Activated naive CD4-positive, alpha-beta T cell treated with Interleukin-2 at 50 U/mL for 16 hours (primary cell): Measurements from ENCODE around the gene MAX.

Experiments used
- DNase-seq: peaks from one replicate; pipeline ENCODE4 v3.0.0-alpha.2; 2020

MAX gene

GRCh38 chr14:65102441-65103149, at the start of gene MAX:
TSS of gene MAX (minus strand) at chr14:65102517. CDS start at chr14:65102339, 178 bp downstream.
- peak; percentile 99 for DNase-seq

GRCh38 chr14:65151609-65151956, 49.3 kb upstream of the MAX start:
- DNase-seq = no peak

GRCh38 chr14:65150898-65151608, 48.7 kb upstream of the MAX start:
- no peak for DNase-seq

GRCh38 chr14:65149116-65149515, 46.8 kb upstream of the MAX start:
- DNase-seq = no peak

- no peak for DNase-seq
Observed at GRCh38 chr14:65144170-65144569, 41.9 kb upstream of the MAX start.

GRCh38 chr14:65142914-65143625, 40.8 kb upstream of the MAX start:
- no peak for DNase-seq

- DNase-seq = no peak
Observed at GRCh38 chr14:65142429-65142828, 40.1 kb upstream of the MAX start.

- DNase-seq = no peak
Observed at GRCh38 chr14:65141523-65141922, 39.2 kb upstream of the MAX start.

- DNase-seq = no peak
Observed at GRCh38 chr14:65137648-65138307, 35.5 kb upstream of the MAX start.

GRCh38 chr14:65134651-65135579, 32.6 kb upstream of the MAX start:
- DNase-seq = no peak

DNA sequence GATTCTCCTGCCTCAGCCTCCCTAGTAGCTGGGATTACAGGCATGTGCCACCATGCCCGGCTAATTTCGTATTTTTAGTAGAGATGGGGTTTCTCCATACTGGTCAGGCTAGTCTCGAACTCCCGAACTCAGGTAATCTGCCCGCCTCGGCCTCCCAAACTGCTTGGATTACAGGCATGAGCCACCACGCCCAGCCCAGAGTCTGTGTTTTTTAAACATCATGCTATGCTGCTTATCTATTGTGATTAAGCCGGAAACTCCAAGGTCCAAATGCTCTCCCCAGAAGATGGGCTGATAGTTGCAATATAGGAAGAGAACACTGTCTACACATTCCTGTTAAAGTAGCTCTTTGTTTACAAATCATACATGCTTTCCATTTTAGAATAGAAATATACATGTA, 30.5 kb upstream of the MAX start:
- DNase-seq = no peak

- DNase-seq = no peak
Observed at GRCh38 chr14:65131301-65131701, 29.0 kb upstream of the MAX start.

- DNase-seq = no peak
Observed at GRCh38 chr14:65128096-65128495, 25.8 kb upstream of the MAX start.

- no peak for DNase-seq
Observed at GRCh38 chr14:65117769-65118745, 15.7 kb upstream of the MAX start.

DNA sequence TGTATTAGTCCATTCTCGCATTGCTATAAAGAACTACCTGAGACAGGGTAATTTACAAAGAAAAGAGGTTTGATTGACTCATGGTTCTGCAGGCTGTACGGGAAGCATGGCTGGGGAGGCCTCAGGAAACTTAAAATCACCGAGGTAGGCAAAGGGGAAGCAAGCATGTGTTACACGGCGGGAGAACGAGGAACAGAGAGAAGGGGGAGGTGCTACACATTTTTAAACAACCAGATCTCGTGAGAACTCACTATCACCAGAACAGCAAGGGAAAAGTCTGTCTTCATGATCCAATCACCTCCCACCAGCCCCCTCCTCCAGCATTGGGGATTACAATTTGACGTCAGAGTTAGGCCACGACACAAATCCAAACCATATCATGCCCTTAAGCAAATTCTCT, 13.3 kb upstream of the MAX start:
- DNase-seq = no peak

GRCh38 chr14:65110525-65110924, 8.2 kb upstream of the MAX start:
- no peak for DNase-seq

DNA sequence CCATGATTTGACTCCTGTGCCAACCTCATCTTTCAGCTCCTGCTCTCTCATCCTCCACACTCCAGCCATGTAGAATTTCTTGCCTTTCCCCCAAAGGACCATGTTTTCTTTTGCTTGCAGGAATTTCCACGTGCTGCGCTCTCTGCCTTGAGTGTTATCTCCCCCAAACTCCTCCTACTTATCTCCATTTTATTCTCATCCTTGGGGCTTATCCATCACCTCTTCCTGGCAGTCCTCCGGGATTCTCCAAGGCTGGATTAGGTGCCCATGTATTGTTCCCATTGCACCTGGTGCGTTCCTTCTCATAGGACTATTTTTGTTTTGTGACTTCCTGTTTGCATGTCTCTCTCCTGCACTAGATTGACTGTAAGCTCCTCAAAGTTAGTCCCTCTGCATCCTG, 7.0 kb upstream of the MAX start:
- DNase-seq = no peak

- no peak for DNase-seq
Observed at GRCh38 chr14:65107200-65107599, 4.9 kb upstream of the MAX start.

- DNase-seq = no peak
Observed at GRCh38 chr14:65106736-65107135, 4.4 kb upstream of the MAX start.

DNA sequence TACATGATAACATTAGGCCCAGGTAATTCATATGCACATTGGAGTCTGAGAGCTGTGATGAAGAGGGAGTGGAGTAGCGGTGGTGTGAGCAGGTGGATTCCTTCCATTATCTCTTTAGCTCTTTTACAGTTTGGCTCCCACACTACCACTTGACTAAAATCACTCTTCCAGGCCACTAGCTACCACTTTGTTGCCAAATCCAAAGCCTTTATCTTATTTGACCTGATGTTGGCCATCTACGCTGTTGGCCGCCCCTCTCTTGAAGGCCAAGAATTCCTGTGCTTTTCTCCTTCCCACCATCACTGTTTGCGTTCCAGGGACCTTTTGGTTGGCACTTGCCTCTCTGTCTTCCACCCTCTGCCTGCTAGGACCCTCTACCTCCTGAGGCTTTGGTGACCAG, 4.0 kb upstream of the MAX start:
- no peak for DNase-seq

GRCh38 chr14:65104791-65105190, 2.5 kb upstream of the MAX start:
- no peak for DNase-seq
